CD4-positive, CD25-positive, alpha-beta regulatory T cell (primary cell): ENCODE data around the gene PLEKHM3. TPM values are rescaled to one million over a fixed set of nuclear protein-coding genes. Genes with fewer than 3 reads are reported as not detected.

Experiments used
- ATAC-seq, 2 donors: fragments of 150-1000 bp; cut with Tn5 transposase; one replicate each; pipeline ENCODE4 v1.10.0; 2021; ENCODE audit warnings: low read depth in 2 of 2, moderate number of reproducible peaks in 2 of 2, moderate library complexity in 1 of 2
- DNase-seq, 3 donors: peaks; one replicate each; pipeline versions ENCODE4 v3.0.0 to v3.0.0-alpha.2; 2012 to 2022; ENCODE audit warnings: mixed read lengths in 1 of 3
- H3K27ac ChIP-seq: one replicate; pipeline ENCODE4 v1.7.0; 2013; ENCODE audit warnings: mild to moderate bottlenecking, low read length; ENCODE audit not compliant: insufficient read depth, poor library complexity, severe bottlenecking
- H3K27me3 ChIP-seq: one replicate; pipeline ENCODE4 v1.7.0; 2013; ENCODE audit warnings: low read length; ENCODE audit not compliant: control insufficient read depth, insufficient read depth
- H3K36me3 ChIP-seq: one replicate; pipeline ENCODE4 v1.7.0; 2013; ENCODE audit warnings: mild to moderate bottlenecking, low read length, moderate library complexity; ENCODE audit not compliant: control insufficient read depth, insufficient read depth
- H3K4me1 ChIP-seq: 2 replicates; pipeline ENCODE4 v1.7.0; 2013; ENCODE audit warnings: mild to moderate bottlenecking, low read length; ENCODE audit not compliant: insufficient read depth, control insufficient read depth, poor library complexity, severe bottlenecking
- H3K4me3 ChIP-seq: one replicate; pipeline ENCODE4 v1.7.0; 2013; ENCODE audit warnings: low read depth, mild to moderate bottlenecking, low read length, moderate library complexity
- H3K9me3 ChIP-seq, 2 experiments: 1 replicate in 1 of 2; 2 replicates in 1 of 2; pipeline ENCODE4 v1.7.0; 2013; ENCODE audit warnings: low read length in 2 of 2, mild to moderate bottlenecking in 1 of 2, moderate library complexity in 1 of 2; ENCODE audit not compliant: control insufficient read depth in 2 of 2
- H3K27ac Mint-ChIP-seq, 3 donors: one replicate each; pipeline ENCODE4 v1.8.0; 2020 to 2022; ENCODE audit warnings: mild to moderate bottlenecking in 3 of 3, mixed read lengths in 3 of 3, moderate library complexity in 2 of 3
- H3K27me3 Mint-ChIP-seq: one replicate; pipeline ENCODE4 v1.8.0; 2022; ENCODE audit warnings: mild to moderate bottlenecking, mixed read lengths
- H3K36me3 Mint-ChIP-seq: one replicate; pipeline ENCODE4 v1.8.0; 2020; ENCODE audit warnings: mixed read lengths
- H3K4me1 Mint-ChIP-seq, 4 donors: one replicate each; pipeline ENCODE4 v1.8.0; 2020 to 2022; ENCODE audit warnings: mixed read lengths in 4 of 4, mild to moderate bottlenecking in 1 of 4
- H3K4me3 Mint-ChIP-seq, 4 donors: one replicate each; pipeline ENCODE4 v1.8.0; 2020 to 2022; ENCODE audit warnings: mild to moderate bottlenecking in 4 of 4, mixed read lengths in 4 of 4, moderate library complexity in 3 of 4
- H3K9me3 Mint-ChIP-seq, 7 donors: one replicate each; pipeline ENCODE4 v1.8.0; 2020 to 2022; ENCODE audit warnings: mixed read lengths in 7 of 7, mild to moderate bottlenecking in 3 of 7, moderate library complexity in 2 of 7
- polyA plus RNA-seq, 4 donors: library from polyadenylated mRNA; unstranded; fragments of 300-500 nt; fragmentation: Illumina TruSeq; gene quantifications; one replicate each; pipeline ENCODE4 v1.2.3, GENCODE V29; 2021
- total RNA-seq: library from RNA; stranded (reverse); gene quantifications from one replicate; pipeline ENCODE4 v1.2.3, GENCODE V29; 2022

PLEKHM3 gene
- total and polyA plus RNA-seq, 5 donors from 2014 or later, result 2.7 to 15.1 (median 3.4) TPM

DNA sequence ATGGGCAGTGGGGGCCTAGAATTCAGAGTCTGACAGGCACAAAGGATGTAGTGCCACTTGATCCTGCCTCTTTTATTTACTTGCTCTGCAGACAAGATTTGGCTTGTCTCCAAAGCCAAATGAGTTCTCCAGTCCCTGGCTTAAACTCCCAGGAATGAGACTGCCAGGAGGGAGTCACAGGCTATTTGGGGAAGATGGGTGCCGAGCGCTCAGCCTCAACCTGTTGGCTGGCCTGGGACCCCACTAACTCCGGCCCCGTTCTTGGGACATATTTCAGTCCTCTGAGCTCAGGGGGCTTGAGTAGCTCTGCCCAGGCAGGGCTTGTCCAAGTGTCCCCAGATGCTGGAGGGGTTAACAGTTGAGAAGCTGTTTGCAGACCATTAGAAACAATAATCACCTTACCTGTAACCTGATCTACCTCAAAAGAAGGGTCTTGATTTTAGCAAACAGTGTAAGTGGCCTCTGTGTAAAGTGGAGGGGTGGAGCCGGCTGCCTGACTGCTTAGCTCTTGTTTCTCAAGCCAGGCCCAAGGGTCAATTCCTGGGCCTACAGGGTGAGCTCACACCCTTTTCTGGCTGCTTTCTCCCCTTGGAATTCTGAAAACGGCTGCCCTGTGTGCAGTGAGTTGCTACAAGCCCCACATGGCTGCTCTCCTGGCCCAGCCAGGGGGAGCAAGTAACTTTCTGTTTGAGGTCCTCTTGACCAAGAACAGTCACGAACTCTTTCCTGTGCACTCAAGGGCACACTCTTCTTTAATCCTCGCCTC lies 228.6 kb downstream of the PLEKHM3 start:
- Mint-ChIP-seq H3K4me1 (peaks cover 0 to 2% (median 0%) of the 10 kb centered on the region in 4 donors), H3K27me3 (peaks cover 6% of the 10 kb centered on the region), H3K27ac (no peak overlapping the region), H3K4me3 (no peak overlapping the region), H3K36me3 (no peaks in the 10 kb centered on the region), H3K9me3 (peaks cover 0 to 3% (median 0%) of the 10 kb centered on the region in 7 donors)
- H3K4me3 ChIP-seq, result no peak overlapping the region
- no peak for ATAC-seq
- no peaks in the 10 kb centered on the region for H3K36me3 ChIP-seq
- no peak overlapping the region for H3K27ac ChIP-seq
- H3K9me3 ChIP-seq, result no peaks in the 10 kb centered on the region
- H3K27me3 ChIP-seq, result no peaks in the 10 kb centered on the region
- no peaks in the 10 kb centered on the region for H3K4me1 ChIP-seq
- DNase-seq, result no peak

DNA sequence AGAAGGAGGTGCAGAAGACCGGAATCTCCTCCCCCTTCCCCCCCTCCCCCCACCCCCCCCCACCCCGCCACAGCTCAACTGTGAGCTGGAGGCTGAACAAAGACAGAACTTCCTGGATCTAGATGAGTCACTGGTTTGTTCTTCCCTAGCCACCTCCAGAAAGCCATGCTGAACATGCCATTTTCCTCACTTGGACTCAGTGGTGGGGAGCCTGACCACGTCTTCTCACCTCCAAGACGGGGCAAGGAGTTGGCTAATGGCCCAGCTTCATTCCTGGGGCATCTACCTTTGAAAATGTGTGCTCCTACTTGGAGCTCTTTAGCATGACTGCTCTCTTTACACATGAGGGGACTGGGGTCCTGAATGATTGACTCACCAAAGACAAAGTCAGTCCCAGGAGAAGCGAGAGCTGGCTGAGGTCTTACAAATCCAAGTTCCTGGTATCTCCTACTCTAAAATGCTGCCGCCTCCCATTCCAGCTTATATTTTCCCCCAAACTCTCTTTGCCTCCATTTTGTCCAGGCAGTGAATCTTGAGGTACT lies 233.0 kb downstream of the PLEKHM3 start:
- H3K4me3 Mint-ChIP-seq, result no peak overlapping the region
- H3K36me3 Mint-ChIP-seq, result no peaks in the 10 kb centered on the region
- H3K27me3 Mint-ChIP-seq, result peaks cover 12% of the 10 kb centered on the region
- ATAC-seq (no peak), DNase-seq (no peak)
- H3K27ac ChIP-seq, result no peak overlapping the region
- H3K36me3 ChIP-seq, result no peaks in the 10 kb centered on the region
- H3K4me1 Mint-ChIP-seq, result peaks cover 0 to 2% (median 0%) of the 10 kb centered on the region in 4 donors
- peaks cover 0 to 3% (median 0%) of the 10 kb centered on the region in 7 donors for H3K9me3 Mint-ChIP-seq
- H3K4me1 ChIP-seq, result no peaks in the 10 kb centered on the region
- no peak overlapping the region for H3K27ac Mint-ChIP-seq
- H3K27me3 ChIP-seq, result no peaks in the 10 kb centered on the region
- no peak overlapping the region for H3K4me3 ChIP-seq
- H3K9me3 ChIP-seq, result no peaks in the 10 kb centered on the region

DNA sequence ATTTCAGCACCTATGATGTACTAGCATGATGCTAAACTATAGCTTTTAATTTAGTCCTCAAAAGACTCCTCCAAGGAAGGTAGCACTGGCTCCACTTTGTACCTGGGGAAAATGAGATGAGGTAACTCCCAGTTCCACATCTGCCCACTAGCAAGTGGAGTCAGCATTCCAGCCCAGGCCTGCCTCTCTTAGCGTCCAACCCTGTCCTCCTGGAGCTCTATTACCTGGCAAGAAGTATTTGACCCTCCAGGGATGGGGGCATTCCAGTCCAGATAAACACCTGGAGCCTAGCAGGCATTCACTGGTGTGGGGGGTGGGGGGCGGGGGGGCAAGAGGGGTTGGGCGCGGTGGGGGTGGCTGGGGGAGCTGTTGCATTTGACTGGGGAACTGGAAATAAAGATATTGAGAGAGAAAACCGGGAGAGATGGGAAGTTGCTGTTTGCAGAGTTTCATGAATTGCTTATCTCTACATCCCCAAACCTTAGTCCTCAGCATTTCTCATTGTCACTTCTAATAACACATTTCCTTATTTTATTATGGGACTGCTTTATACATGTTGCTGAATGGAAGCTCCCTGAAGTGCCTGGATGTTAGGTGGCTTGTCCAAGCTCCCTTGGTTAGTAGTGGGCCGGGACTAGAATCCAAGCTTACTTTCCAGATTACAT lies 233.6 kb downstream of the PLEKHM3 start:
- no peaks in the 10 kb centered on the region for H3K4me1 ChIP-seq
- H3K9me3 ChIP-seq, result no peaks in the 10 kb centered on the region
- H3K27me3 Mint-ChIP-seq, result peaks cover 12% of the 10 kb centered on the region
- no peak overlapping the region for H3K4me3 Mint-ChIP-seq
- H3K4me1 Mint-ChIP-seq, result peaks cover 0 to 2% (median 0%) of the 10 kb centered on the region in 4 donors
- no peak overlapping the region for H3K4me3 ChIP-seq
- peaks cover 0 to 3% (median 0%) of the 10 kb centered on the region in 7 donors for H3K9me3 Mint-ChIP-seq
- no peak for DNase-seq
- H3K27me3 ChIP-seq, result no peaks in the 10 kb centered on the region
- no peaks in the 10 kb centered on the region for H3K36me3 Mint-ChIP-seq
- H3K27ac ChIP-seq, result no peak overlapping the region
- ATAC-seq, result no peak
- no peaks in the 10 kb centered on the region for H3K36me3 ChIP-seq
- H3K27ac Mint-ChIP-seq, result no peak overlapping the region

DNA sequence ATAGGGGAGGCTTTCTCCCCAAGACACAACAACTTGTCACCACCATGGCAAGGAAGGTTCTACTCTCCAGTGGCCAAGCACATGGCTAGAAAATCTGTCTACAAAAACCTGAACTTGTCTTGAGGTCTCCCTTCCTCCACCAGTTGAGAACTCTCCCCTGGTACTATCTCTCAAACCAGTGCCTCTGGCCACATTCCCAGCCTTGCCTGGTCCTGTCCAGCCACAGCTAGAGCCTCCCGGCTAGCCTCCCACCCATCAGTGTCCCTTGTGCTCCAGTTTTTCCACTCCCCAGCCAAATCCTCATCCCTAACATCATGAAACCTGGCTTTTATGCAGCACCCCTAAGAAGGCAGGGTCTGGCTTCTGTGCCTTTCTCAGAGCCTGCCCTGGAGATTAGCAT lies 234.4 kb downstream of the PLEKHM3 start:
- DNase-seq (no peak), ATAC-seq (no peak)
- Mint-ChIP-seq H3K9me3 (peaks cover 0 to 3% (median 0%) of the 10 kb centered on the region in 7 donors), H3K36me3 (no peaks in the 10 kb centered on the region), H3K27me3 (peaks cover 12% of the 10 kb centered on the region), H3K4me3 (no peak overlapping the region), H3K4me1 (peaks cover 0 to 2% (median 0%) of the 10 kb centered on the region in 4 donors), H3K27ac (no peak overlapping the region)
- Histone ChIP-seq H3K4me3 (no peak overlapping the region), H3K27ac (no peak overlapping the region), H3K36me3 (no peaks in the 10 kb centered on the region), H3K4me1 (no peaks in the 10 kb centered on the region), H3K27me3 (no peaks in the 10 kb centered on the region), H3K9me3 (no peaks in the 10 kb centered on the region)

DNA sequence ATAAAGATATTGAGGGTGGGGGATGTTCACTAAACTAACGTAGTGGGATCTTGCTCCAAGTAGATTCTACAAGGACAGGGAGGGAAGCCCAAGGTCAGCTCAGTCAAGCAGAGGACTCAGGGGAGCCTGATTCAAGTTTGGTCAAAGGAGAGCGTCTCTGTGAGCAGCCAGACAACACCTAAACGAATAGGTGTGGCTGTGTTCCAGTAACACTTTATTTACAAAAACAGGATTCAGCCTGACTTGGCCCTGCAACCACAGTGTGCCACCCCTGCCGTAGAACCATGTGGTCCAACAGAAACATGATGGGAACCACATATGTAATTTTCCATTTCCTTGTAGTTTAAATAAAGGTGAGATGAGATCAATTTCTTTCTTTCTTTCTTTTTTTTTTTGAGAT lies 237.5 kb downstream of the PLEKHM3 start:
- Mint-ChIP-seq H3K4me3 (no peak overlapping the region), H3K27me3 (peaks cover 19% of the 10 kb centered on the region), H3K4me1 (peaks cover 0 to 2% (median 0%) of the 10 kb centered on the region in 4 donors), H3K27ac (no peak overlapping the region), H3K36me3 (no peaks in the 10 kb centered on the region), H3K9me3 (peaks cover 0 to 2% (median 0%) of the 10 kb centered on the region in 7 donors)
- Histone ChIP-seq H3K27me3 (peaks cover 5% of the 10 kb centered on the region), H3K4me1 (no peaks in the 10 kb centered on the region), H3K27ac (no peak overlapping the region), H3K9me3 (no peaks in the 10 kb centered on the region), H3K36me3 (no peaks in the 10 kb centered on the region), H3K4me3 (no peak overlapping the region)
- ATAC-seq (no peak), DNase-seq (no peak)

DNA sequence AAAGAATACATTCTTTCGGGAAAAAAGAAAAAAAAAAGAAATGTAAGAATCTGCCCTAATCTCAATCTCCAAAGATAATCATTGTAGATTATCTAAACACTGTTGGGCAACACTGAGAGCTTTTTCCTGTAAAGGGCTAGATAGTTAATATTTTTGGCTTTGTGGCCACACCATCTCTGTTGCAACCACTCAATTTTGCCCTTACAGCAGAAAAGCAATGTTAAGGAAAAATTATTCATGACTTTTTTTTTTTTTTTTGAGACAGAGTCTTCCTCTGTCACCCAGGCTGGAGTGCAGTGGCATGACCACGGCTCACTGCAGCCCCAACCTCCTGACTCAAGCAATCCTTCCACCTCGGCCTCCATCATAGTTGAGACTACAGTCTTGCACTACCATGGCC lies 238.3 kb downstream of the PLEKHM3 start:
- Mint-ChIP-seq H3K4me3 (no peak overlapping the region), H3K36me3 (no peaks in the 10 kb centered on the region), H3K4me1 (no peaks in the 10 kb centered on the region), H3K27me3 (peaks cover 19% of the 10 kb centered on the region), H3K27ac (no peak overlapping the region), H3K9me3 (peaks cover 0 to 2% (median 0%) of the 10 kb centered on the region in 7 donors)
- Histone ChIP-seq H3K4me3 (no peak overlapping the region), H3K4me1 (no peaks in the 10 kb centered on the region), H3K9me3 (no peaks in the 10 kb centered on the region), H3K36me3 (no peaks in the 10 kb centered on the region), H3K27ac (no peak overlapping the region), H3K27me3 (peaks cover 5% of the 10 kb centered on the region)
- no peak for ATAC-seq
- no peak for DNase-seq

DNA sequence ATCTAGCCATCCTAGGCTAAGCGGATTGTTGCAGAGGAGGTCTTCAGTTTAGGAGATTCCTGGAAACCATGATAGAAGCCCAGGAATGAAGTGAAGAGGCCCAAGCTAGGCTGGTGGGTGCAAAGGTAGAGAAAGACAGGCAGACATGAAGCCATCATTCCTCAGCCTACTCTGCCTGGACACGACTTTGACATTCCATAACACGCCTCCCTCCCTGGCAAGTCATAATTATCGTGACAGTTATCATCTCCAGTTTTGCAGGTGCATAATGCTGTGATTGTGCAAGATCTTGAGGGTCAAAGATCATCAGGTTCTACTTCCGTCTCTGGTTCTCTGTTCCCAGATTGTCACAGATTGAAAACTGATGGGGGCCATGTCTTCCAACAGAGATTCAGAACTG lies 240.4 kb downstream of the PLEKHM3 start:
- Histone ChIP-seq H3K36me3 (no peaks in the 10 kb centered on the region), H3K27ac (no peak overlapping the region), H3K9me3 (no peaks in the 10 kb centered on the region), H3K4me1 (no peaks in the 10 kb centered on the region), H3K4me3 (no peak overlapping the region), H3K27me3 (peaks cover 5% of the 10 kb centered on the region)
- DNase-seq (no peak), ATAC-seq (no peak)
- Mint-ChIP-seq H3K4me3 (no peak overlapping the region), H3K27ac (no peak overlapping the region), H3K27me3 (peaks cover 30% of the 10 kb centered on the region), H3K4me1 (no peaks in the 10 kb centered on the region), H3K9me3 (peaks cover 0 to 2% (median 0%) of the 10 kb centered on the region in 7 donors), H3K36me3 (no peaks in the 10 kb centered on the region)
